Measurements from ENCODE around the gene TIGD4. TPM values are rescaled to one million over a fixed set of nuclear protein-coding genes. Genes with fewer than 3 reads are reported as not detected.

TIGD4 gene
- total RNA-seq, 1 experiment from 2014 or later, result 2.0 TPM

- Histone ChIP-seq H3K23me2 (ENCODE audit: insufficient read length, low read depth, low read length, poor library complexity, severe bottlenecking) (no peaks in the 10 kb centered on the region), H2BK20ac (ENCODE audit: low read depth, low read length, poor library complexity, severe bottlenecking) (no peak overlapping the region), H3K14ac (ENCODE audit: insufficient read depth, low read length) (no peak overlapping the region), H2BK12ac (ENCODE audit: insufficient read length, low read depth, low read length) (no peak overlapping the region), H2BK120ac (ENCODE audit: low read depth, low read length, poor library complexity, severe bottlenecking) (no peak overlapping the region), H2BK15ac (ENCODE audit: low read depth, low read length) (no peak overlapping the region), H3K27me3 (ENCODE audit: insufficient read depth, low read length) (no peaks in the 10 kb centered on the region), H3K27ac (ENCODE audit: insufficient read length, low read depth, low read length) (no peak overlapping the region), H3K56ac (ENCODE audit: insufficient read length, low read depth, low read length) (no peak overlapping the region), H3K79me2 (ENCODE audit: insufficient read depth, low read length) (no peaks in the 10 kb centered on the region; the same call in 1 of the 2 replicates), H3T11ph (ENCODE audit: low read length) (no peak overlapping the region), H3K9ac (ENCODE audit: extremely low read depth, insufficient read length, low read length) (no peak overlapping the region), H3K79me1 (ENCODE audit: insufficient read depth, low read depth, low read length, poor library complexity, severe bottlenecking) (peaks cover 2% of the 10 kb centered on the region), H4K8ac (replicated peaks; ENCODE audit: insufficient read length, low read depth, low read length) (no peak overlapping the region), H3K4me1 (ENCODE audit: insufficient read depth, low read length) (peaks cover 4% of the 10 kb centered on the region; the same call in 1 of the 2 replicates), H4K5ac (ENCODE audit: insufficient read length, low read depth, low read length) (no peak overlapping the region), H4K20me1 (ENCODE audit: control insufficient read depth, insufficient read depth, insufficient read length) (no peaks in the 10 kb centered on the region), H3K9me3 (ENCODE audit: control insufficient read depth, low read depth, low read length) (no peaks in the 10 kb centered on the region), H3K18ac (ENCODE audit: insufficient read length, low read depth, low read length) (no peak overlapping the region), H3K4me2 (ENCODE audit: insufficient read depth, insufficient read length, low read length) (no peak overlapping the region), H2AK5ac (ENCODE audit: insufficient read length, low read length) (no peak overlapping the region), H4K91ac (ENCODE audit: insufficient read length, low read depth, low read length) (no peak overlapping the region), H3K23ac (ENCODE audit: insufficient read length, low read depth, low read length) (no peak overlapping the region), H2BK5ac (ENCODE audit: insufficient read length, low read length) (no peak overlapping the region), H2AFZ (ENCODE audit: low read length) (no peak overlapping the region), H3K4ac (ENCODE audit: low read depth, low read length) (no peak overlapping the region)
- no peaks in the 10 kb centered on the region for H3K27me3 Mint-ChIP-seq (ENCODE audit: low read depth)
- peaks cover 16 to 18% of the 10 kb centered on the region in 2 experiments for H3K4me1 Mint-ChIP-seq
- no peak for DNase-seq
- no peak overlapping the region for H3K4me3 Mint-ChIP-seq
- H3K9me3 Mint-ChIP-seq, result no peaks in the 10 kb centered on the region
- H3K27ac Mint-ChIP-seq, result no peak overlapping the region; a peak in 1 of 7 replicates
- H3K36me3 Mint-ChIP-seq (ENCODE audit: insufficient read depth in 1 of 3, low read depth in 3 of 3), result no peaks in the 10 kb centered on the region
- WGBS (ENCODE audit: extremely low coverage, insufficient read length, low lambda C conversion rate), result no CpG with 5 or more reads among the region's 3 CpGs
- no peak for TF ChIP-seq CTCF (conservative IDR thresholded peaks at IDR 0.05)
Measured at GRCh38 chr4:152795891-152796290, 16.4 kb upstream of the TIGD4 start.

Data from H9 (cell line).